Calu3 (cell line): ENCODE results near the gene ARHGEF3. TPM values are rescaled to one million over a fixed set of nuclear protein-coding genes. Genes with fewer than 3 reads are reported as not detected.

Source experiments
- BruUV-seq: library from RNA; stranded (reverse); fragments of 400-500 nt; replicated peaks from 2 replicates; lab custom pipeline; 2021; lab: Mats Ljungman, UMichigan
- CTCF ChIA-PET: fragments of 300-600 bp; sonication (Branson Sonifier 250); formaldehyde crosslinking; loops from one replicate; lab custom pipeline; 2022; ENCODE audit warnings: antibody characterized with exemption; lab: Charles Lee
- DNase-seq: peaks from one replicate; pipeline ENCODE4 v3.0.0; 2022
- H3K27ac Mint-ChIP-seq: one replicate; pipeline ENCODE4 v1.8.0; 2022; ENCODE audit warnings: mixed read lengths; ENCODE audit not compliant: unreplicated experiment
- H3K27me3 Mint-ChIP-seq: one replicate; pipeline ENCODE4 v1.8.0; 2022; ENCODE audit warnings: mixed read lengths; ENCODE audit not compliant: unreplicated experiment
- H3K36me3 Mint-ChIP-seq: one replicate; pipeline ENCODE4 v1.8.0; 2022; ENCODE audit warnings: mild to moderate bottlenecking, moderate library complexity, mixed read lengths; ENCODE audit not compliant: insufficient read depth, unreplicated experiment
- H3K4me1 Mint-ChIP-seq: one replicate; pipeline ENCODE4 v1.8.0; 2022; ENCODE audit warnings: mild to moderate bottlenecking, low read depth, mixed read lengths; ENCODE audit not compliant: unreplicated experiment
- H3K4me3 Mint-ChIP-seq: one replicate; pipeline ENCODE4 v1.8.0; 2022; ENCODE audit warnings: mild to moderate bottlenecking, low read depth, moderate library complexity, mixed read lengths; ENCODE audit not compliant: unreplicated experiment
- H3K9me3 Mint-ChIP-seq: one replicate; pipeline ENCODE4 v1.8.0; 2022; ENCODE audit warnings: low read depth, mixed read lengths; ENCODE audit not compliant: unreplicated experiment
- intact Hi-C: fragments of 100-400 bp; cut with micrococcal nuclease; formaldehyde crosslinking; loops from one replicate; pipeline ENCODE4 v1.10.0; 2022; ENCODE audit not compliant: unreplicated experiment
- total RNA-seq: library from RNA; stranded (reverse); gene quantifications from 2 replicates; pipeline ENCODE4 v1.2.3, GENCODE V29; 2022
- TF ChIP-seq, protein P1 (sequence below): fragments of 200-600 bp; IDR thresholded peaks from one replicate; pipeline ENCODE4 v1.8.0; 2022; ENCODE audit warnings: antibody characterized with exemption; ENCODE audit not compliant: unreplicated experiment

ARHGEF3 gene
- total RNA-seq, 1 experiment from 2014 or later = 21.8 TPM

DNA sequence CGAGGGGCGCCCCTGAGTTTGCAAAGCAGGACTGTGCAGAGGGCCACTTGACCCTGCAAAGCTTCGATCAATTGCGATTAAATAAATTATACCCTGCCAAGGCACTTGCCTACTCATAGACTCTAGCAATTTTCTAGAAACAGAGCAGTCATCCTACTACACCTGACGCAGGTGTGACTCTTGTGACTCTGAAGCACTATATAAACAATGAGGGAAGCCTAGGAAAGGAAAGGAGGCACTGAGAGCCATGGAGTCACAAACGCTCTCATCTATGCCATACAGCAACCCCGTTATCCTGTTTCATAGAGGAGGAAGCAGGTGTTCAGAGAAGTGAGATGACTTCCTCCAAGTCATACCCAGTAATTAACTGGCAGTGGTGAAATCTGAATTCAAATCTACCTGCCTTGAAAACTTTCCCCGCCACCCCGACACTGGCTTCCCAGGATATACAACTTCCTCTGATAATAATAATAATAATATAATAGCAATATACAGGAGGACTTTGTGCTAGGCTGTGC is 14.4 kb downstream of the ARHGEF3 start:
- TF ChIP-seq, protein P1, sequence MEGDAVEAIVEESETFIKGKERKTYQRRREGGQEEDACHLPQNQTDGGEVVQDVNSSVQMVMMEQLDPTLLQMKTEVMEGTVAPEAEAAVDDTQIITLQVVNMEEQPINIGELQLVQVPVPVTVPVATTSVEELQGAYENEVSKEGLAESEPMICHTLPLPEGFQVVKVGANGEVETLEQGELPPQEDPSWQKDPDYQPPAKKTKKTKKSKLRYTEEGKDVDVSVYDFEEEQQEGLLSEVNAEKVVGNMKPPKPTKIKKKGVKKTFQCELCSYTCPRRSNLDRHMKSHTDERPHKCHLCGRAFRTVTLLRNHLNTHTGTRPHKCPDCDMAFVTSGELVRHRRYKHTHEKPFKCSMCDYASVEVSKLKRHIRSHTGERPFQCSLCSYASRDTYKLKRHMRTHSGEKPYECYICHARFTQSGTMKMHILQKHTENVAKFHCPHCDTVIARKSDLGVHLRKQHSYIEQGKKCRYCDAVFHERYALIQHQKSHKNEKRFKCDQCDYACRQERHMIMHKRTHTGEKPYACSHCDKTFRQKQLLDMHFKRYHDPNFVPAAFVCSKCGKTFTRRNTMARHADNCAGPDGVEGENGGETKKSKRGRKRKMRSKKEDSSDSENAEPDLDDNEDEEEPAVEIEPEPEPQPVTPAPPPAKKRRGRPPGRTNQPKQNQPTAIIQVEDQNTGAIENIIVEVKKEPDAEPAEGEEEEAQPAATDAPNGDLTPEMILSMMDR = no peak
- H3K36me3 Mint-ChIP-seq = no peaks in the 10 kb centered on the region
- DNase-seq = no peak
- H3K27ac Mint-ChIP-seq = no peak overlapping the region
- no TSS peak for BruUV-seq
- intact Hi-C loops = no loop called here
- no peaks in the 10 kb centered on the region for H3K27me3 Mint-ChIP-seq
- H3K4me3 Mint-ChIP-seq = no peak overlapping the region
- CTCF ChIA-PET = no interaction called here
- H3K9me3 Mint-ChIP-seq = no peaks in the 10 kb centered on the region
- no peaks in the 10 kb centered on the region for H3K4me1 Mint-ChIP-seq

DNA sequence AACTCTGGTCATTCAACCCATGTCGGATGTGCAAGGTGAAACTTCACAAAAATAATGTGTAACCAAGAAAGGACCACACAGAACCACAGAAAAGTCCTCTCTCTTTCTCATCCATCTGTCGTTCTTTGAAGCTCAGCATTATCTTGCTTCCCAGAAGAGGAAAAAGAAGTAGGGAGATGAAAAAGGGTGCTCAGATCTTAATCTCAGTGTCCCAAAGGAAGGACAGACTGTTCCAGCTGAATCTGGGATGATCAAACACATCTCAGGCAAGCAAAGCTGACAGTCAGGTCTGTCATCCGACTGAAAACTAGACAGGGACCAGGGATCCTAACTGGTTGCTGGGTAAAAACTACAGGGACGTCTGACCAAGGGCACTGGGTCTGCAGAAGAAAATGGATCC is 16.2 kb downstream of the ARHGEF3 start:
- H3K36me3 Mint-ChIP-seq = peaks cover 4% of the 10 kb centered on the region
- peaks cover 9% of the 10 kb centered on the region for H3K4me1 Mint-ChIP-seq
- BruUV-seq = no TSS peak
- no peak overlapping the region for H3K4me3 Mint-ChIP-seq
- no peaks in the 10 kb centered on the region for H3K9me3 Mint-ChIP-seq
- no peak for DNase-seq
- CTCF ChIA-PET = no interaction called here
- H3K27me3 Mint-ChIP-seq = no peaks in the 10 kb centered on the region
- intact Hi-C loops = no loop called here
- TF ChIP-seq, protein P1 = no peak
- no peak overlapping the region for H3K27ac Mint-ChIP-seq

DNA sequence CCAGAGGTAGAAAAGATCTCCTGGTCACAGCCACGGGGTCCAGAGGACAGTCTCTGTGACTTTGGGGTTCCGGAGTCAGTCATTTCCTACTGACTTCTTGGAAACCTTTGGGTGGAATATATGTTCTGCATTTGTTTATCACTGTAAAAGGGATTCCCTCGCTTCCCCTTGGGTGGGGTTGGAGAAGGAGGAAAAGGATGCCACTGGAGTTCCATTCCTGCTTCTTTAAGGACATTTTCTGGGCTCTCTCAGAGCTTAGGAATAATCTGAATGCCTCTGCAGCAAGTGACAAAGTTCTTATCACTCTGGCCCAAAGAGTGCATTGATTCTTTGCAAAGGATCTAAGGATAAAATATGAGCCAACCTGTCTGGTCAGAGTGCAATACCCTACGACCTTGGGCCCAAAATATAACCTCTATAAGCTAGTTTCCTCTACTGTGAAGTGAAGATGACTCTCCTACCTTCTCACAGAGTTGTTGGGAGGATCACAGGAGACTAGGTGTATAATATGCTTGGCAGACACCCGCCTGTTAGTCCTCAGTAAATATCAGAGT is 17.2 kb downstream of the ARHGEF3 start:
- CTCF ChIA-PET = interaction anchor here (0.5 to 1.2 kb wide), 2 partner anchors 14 to 78 kb away, joined by 3 to 4 read pairs; no protein-coding TSS in a partner anchor
- Mint-ChIP-seq H3K4me1 (peaks cover 9% of the 10 kb centered on the region), H3K4me3 (no peak overlapping the region), H3K36me3 (peaks cover 4% of the 10 kb centered on the region), H3K27ac (no peak overlapping the region), H3K9me3 (no peaks in the 10 kb centered on the region), H3K27me3 (no peaks in the 10 kb centered on the region)
- TF ChIP-seq, protein P1 = no peak
- no TSS peak for BruUV-seq
- intact Hi-C loops = no loop called here
- DNase-seq = no peak

DNA sequence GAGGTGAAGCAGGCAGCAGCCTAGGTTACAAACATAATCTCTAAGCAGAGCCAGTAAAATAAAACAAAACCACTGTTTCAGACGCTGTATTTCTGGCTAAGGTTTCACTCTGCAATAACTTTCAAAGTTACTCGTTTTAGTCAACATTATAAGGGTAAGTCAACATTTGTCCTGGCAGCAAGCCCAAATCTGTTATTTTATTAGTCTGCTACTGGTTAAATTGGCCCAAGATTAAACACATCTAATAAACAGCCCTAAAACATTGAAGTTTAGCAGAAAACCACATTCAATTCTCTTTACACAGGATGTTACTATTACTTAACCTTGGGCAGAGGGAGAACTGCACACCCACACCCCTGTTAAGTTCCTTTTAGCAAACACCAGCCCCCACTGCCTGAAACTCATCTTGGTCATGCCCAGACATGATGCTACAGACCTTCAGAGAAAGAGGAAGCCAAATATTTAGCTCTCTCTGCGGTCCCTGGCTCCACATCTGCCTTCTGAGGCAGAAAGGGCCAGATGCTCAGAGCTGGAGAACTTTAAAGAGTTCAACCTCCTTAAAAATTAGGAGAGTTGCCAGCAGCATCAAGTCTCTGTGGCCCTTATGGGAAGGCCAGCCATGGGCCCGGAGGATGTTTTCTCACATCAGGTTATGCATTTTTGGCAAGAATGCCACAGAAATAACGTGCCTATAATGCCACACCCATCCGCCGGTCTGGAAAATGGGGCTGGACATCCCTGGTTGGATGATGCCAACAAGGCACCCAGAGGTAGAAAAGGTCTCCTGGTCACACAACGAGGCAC is 17.9 kb downstream of the ARHGEF3 start:
- no peak for DNase-seq
- H3K27ac Mint-ChIP-seq = no peak overlapping the region
- H3K36me3 Mint-ChIP-seq = peaks cover 4% of the 10 kb centered on the region
- CTCF ChIA-PET = interaction anchor here (0.5 to 1.2 kb wide), 2 partner anchors 15 to 78 kb away, joined by 3 to 4 read pairs; no protein-coding TSS in a partner anchor
- no peaks in the 10 kb centered on the region for H3K9me3 Mint-ChIP-seq
- intact Hi-C loops = no loop called here
- H3K27me3 Mint-ChIP-seq = no peaks in the 10 kb centered on the region
- no TSS peak for BruUV-seq
- peaks cover 9% of the 10 kb centered on the region for H3K4me1 Mint-ChIP-seq
- TF ChIP-seq, protein P1 = no peak
- no peak overlapping the region for H3K4me3 Mint-ChIP-seq
